Loucy (cell line): Measurements from ENCODE around the gene GJC3.

Experiments
- H2AFZ ChIP-seq: fragments of 200-600 bp; sonication (generic); 2 replicates; pipeline ENCODE4 v1.6.0; 2016; ENCODE audit warnings: antibody characterized with exemption, mild to moderate bottlenecking, low read length, moderate library complexity
- H3F3A ChIP-seq: fragments of 200-600 bp; 2 replicates; pipeline ENCODE4 v1.6.0; 2016; ENCODE audit warnings: antibody characterized with exemption, low read depth, mild to moderate bottlenecking
- H3K27me3 ChIP-seq: fragments of 200-600 bp; sonication (generic); 2 replicates; pipeline ENCODE4 v1.6.1; 2014; ENCODE audit warnings: low read length, mild to moderate bottlenecking; ENCODE audit not compliant: insufficient read depth, poor library complexity, severe bottlenecking
- H3K36me3 ChIP-seq: fragments of 200-600 bp; sonication (generic); 2 replicates; pipeline ENCODE4 v1.6.1; 2016; ENCODE audit warnings: low read length; ENCODE audit not compliant: insufficient read depth
- H3K4me1 ChIP-seq: fragments of 200-600 bp; sonication (generic); 2 replicates; pipeline ENCODE4 v1.5.1; 2014; ENCODE audit warnings: low read length, mild to moderate bottlenecking; ENCODE audit not compliant: insufficient read depth, poor library complexity, severe bottlenecking
- H3K4me2 ChIP-seq: fragments of 200-600 bp; sonication (generic); 2 replicates; pipeline ENCODE4 v1.6.0; 2014; ENCODE audit warnings: antibody characterized with exemption, low read length, low read depth, mild to moderate bottlenecking; ENCODE audit not compliant: poor library complexity, severe bottlenecking
- H3K4me3 ChIP-seq: fragments of 200-600 bp; sonication (generic); 2 replicates; pipeline ENCODE4 v1.5.1; 2014; ENCODE audit warnings: low read length, mild to moderate bottlenecking, mixed read lengths; ENCODE audit not compliant: poor library complexity, severe bottlenecking
- H3K79me2 ChIP-seq: fragments of 200-600 bp; sonication (generic); 2 replicates; pipeline ENCODE4 v1.6.1; 2014; ENCODE audit warnings: low read length; ENCODE audit not compliant: insufficient read depth
- H3K9ac ChIP-seq: fragments of 200-600 bp; sonication (generic); 2 replicates; pipeline ENCODE4 v1.6.0; 2014; ENCODE audit warnings: mild to moderate bottlenecking, low read depth, low read length, moderate library complexity; ENCODE audit not compliant: poor library complexity, severe bottlenecking
- H3K9me2 ChIP-seq: fragments of 200-600 bp; sonication (generic); replicated peaks from 2 replicates; pipeline ENCODE4 v1.6.1; 2016; ENCODE audit warnings: low read depth, low read length, mixed read lengths
- H3K9me3 ChIP-seq: fragments of 200-600 bp; sonication (generic); 2 replicates; pipeline ENCODE4 v1.6.1; 2014; ENCODE audit warnings: mild to moderate bottlenecking, antibody characterized with exemption, low read length, low read depth; ENCODE audit not compliant: insufficient read depth
- H4K20me1 ChIP-seq: fragments of 200-600 bp; sonication (generic); 2 replicates; pipeline ENCODE4 v1.6.0; 2014; ENCODE audit warnings: antibody characterized with exemption, low read length, mild to moderate bottlenecking; ENCODE audit not compliant: insufficient read depth, poor library complexity, severe bottlenecking
- EZH2phosphoT487 ChIP-seq: fragments of 200-600 bp; IDR thresholded peaks from 2 replicates; pipeline ENCODE4 v1.6.1; 2018; ENCODE audit warnings: antibody characterized with exemption, mild to moderate bottlenecking, moderate library complexity, borderline replicate concordance
- TF ChIP-seq, protein P1 (sequence below): fragments of 200-600 bp; sonication (generic); conservative IDR thresholded peaks from 2 replicates; pipeline ENCODE4 v1.5.1; 2014; ENCODE audit warnings: mild to moderate bottlenecking, antibody characterized with exemption, low read length

Gene GJC3

DNA sequence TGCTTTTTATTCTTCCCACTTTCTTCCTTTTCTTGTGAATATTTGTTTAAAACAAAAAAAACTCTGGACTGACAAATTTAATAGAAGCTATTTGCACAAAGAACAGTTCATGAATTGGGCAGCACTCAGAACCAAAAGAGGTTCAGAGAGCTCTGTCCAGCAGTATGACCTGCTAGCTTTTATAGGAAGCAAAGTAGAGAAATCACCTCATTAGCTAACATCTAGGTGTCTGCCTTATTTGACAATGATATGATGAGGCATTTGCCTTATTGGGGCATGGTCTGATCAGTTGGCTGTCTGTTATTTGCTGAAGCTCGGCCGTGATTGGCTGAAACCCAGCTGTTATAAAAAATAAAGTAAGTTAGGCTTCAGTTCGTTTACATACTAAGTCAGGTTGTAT lies 9.3 kb downstream of the GJC3 start:
- H3K27me3 ChIP-seq: peaks cover 24% of the 10 kb centered on the region
- H3K4me3 ChIP-seq: peak overlapping the region; percentile 98
- H3K36me3 ChIP-seq: no peaks in the 10 kb centered on the region
- H3K79me2 ChIP-seq: peaks cover 51% of the 10 kb centered on the region
- TF ChIP-seq, protein P1, sequence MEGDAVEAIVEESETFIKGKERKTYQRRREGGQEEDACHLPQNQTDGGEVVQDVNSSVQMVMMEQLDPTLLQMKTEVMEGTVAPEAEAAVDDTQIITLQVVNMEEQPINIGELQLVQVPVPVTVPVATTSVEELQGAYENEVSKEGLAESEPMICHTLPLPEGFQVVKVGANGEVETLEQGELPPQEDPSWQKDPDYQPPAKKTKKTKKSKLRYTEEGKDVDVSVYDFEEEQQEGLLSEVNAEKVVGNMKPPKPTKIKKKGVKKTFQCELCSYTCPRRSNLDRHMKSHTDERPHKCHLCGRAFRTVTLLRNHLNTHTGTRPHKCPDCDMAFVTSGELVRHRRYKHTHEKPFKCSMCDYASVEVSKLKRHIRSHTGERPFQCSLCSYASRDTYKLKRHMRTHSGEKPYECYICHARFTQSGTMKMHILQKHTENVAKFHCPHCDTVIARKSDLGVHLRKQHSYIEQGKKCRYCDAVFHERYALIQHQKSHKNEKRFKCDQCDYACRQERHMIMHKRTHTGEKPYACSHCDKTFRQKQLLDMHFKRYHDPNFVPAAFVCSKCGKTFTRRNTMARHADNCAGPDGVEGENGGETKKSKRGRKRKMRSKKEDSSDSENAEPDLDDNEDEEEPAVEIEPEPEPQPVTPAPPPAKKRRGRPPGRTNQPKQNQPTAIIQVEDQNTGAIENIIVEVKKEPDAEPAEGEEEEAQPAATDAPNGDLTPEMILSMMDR: no peak
- TF ChIP-seq EZH2phosphoT487: no peak
- no peaks in the 10 kb centered on the region for H3K9me2 ChIP-seq
- peaks cover 38% of the 10 kb centered on the region for H3K4me1 ChIP-seq
- peak overlapping the region; percentile 91 for H3K9ac ChIP-seq
- peak overlapping the region; percentile 95; the same call in 1 of the 2 replicates for H2AFZ ChIP-seq
- H3K9me3 ChIP-seq: no peaks in the 10 kb centered on the region
- no peaks in the 10 kb centered on the region for H3F3A ChIP-seq
- peaks cover 36% of the 10 kb centered on the region for H4K20me1 ChIP-seq
- peak overlapping the region; percentile 93 for H3K4me2 ChIP-seq

DNA sequence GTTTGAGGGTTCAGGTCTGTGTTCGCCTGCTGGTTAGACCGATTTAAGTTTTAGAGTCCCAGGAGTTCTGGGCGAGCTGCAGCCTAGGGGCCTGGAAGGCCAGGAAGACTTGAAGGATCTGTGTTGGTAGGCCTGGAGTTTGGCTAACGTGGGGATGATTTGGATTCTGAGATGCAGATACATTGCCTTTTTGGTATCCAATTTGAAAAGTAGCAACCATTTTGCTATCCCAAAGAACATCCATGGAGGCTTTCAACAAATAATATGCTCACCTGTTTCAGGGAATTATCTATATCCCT lies 9.7 kb downstream of the GJC3 start:
- peak overlapping the region; percentile 91 for H3K9ac ChIP-seq
- H3K4me1 ChIP-seq: peaks cover 41% of the 10 kb centered on the region
- H3K9me3 ChIP-seq: no peaks in the 10 kb centered on the region
- no peaks in the 10 kb centered on the region for H3F3A ChIP-seq
- H3K27me3 ChIP-seq: peaks cover 21% of the 10 kb centered on the region
- peaks cover 55% of the 10 kb centered on the region for H3K79me2 ChIP-seq
- peak overlapping the region; percentile 95 for H2AFZ ChIP-seq
- H3K36me3 ChIP-seq: no peaks in the 10 kb centered on the region
- peak overlapping the region; percentile 93 for H3K4me2 ChIP-seq
- TF ChIP-seq, protein P1: no peak
- no peak for TF ChIP-seq EZH2phosphoT487
- no peaks in the 10 kb centered on the region for H3K9me2 ChIP-seq
- H3K4me3 ChIP-seq: peak overlapping the region; percentile 98
- peaks cover 36% of the 10 kb centered on the region for H4K20me1 ChIP-seq

DNA sequence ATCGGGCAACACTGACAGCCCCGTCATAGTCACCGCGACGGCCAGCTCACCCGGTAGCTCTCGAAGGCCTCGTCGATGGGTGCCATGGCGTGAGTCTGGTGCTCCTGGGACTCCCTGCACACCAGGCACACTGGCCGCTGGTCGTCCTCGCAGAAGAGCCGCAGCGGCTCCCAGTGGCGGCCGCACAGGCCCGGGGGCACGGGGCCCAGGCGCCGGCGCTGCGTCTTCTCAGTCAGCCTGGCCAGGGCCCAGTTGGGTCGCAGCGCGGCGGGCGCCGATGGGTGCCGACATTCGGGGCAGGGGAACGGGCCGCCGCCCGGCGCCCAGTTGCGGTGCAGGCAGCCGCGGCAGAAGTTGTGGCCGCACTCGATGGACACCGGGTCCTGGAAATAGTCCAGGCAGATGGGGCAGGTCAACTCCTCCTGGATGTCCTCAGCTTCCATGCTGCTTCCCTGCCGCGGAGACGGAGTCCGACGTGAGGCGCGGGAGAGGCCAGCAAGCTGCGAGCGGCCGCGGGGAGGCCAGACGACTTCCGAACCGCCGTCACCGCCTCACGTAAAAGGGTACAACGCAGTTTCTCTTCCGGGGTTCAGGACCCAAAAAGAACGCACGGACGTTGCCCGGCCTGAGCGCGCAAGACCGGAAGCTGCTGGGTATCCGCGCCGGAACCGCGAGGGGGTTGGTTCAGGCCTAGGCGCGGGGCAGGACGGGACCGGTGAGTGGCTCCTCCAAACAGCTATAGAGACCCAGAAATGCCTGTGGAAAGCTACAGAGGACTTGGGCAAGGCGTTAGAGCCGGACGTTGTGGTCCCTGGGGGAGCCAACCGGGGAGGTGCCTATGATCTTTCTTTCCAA lies 10.2 kb downstream of the GJC3 start, which contains the start of gene TRIM4:
TSS of gene TRIM4 (minus strand) at position 572 of the 855 bp plus-strand sequence. CDS start at position 443, 129 bp downstream.
- Histone ChIP-seq H3K4me2 (peak within 1 kb of the TSS; percentile 93), H3F3A (no peaks in the 10 kb centered on the region), H3K9me3 (no peaks in the 10 kb centered on the region), H3K27me3 (peaks cover 15% of the 10 kb centered on the region), H3K4me3 (peak within 1 kb of the TSS; percentile 98), H3K9me2 (no peaks in the 10 kb centered on the region), H3K79me2 (peaks cover 59% of the 10 kb centered on the region), H3K36me3 (no peaks in the 10 kb centered on the region), H4K20me1 (peaks cover 36% of the 10 kb centered on the region), H2AFZ (peak within 1 kb of the TSS; percentile 95), H3K4me1 (peaks cover 41% of the 10 kb centered on the region), H3K9ac (peak within 1 kb of the TSS; percentile 91)
- TF ChIP-seq EZH2phosphoT487: no peak
- TF ChIP-seq, protein P1: peak; percentile 32; the same call in 1 of the 2 replicates
